HG02763 (cell line): ENCODE results near the gene FHOD3.

Experiments
- ATAC-seq: cut with Tn5 transposase; IDR thresholded peaks from one replicate; pipeline ENCODE4 v1.9.1; 2021; ENCODE audit warnings: mild to moderate bottlenecking, moderate library complexity; ENCODE audit not compliant: unreplicated experiment

FHOD3 gene

GRCh38 chr18:36649205-36649604, 351.7 kb downstream of the FHOD3 start:
- no peak for ATAC-seq

DNA sequence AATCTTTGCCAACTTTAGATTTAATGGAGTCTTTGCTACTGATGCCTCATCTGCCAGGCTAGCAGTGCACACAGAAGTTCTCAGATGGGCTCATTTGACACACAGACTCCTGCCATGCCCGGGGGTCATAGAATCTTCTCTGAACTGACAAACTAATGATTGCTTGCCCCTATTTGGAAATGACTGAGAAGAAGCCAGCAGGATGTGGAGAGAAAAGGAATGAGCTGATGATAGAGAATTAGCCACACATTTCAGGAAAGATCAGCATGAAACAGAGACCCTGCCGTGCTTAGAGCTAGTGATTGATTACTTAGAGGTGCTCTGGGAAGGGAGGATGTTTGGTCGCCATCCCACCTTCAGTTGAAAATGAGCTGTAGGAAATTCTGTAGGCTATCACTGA, 352.8 kb downstream of the FHOD3 start:
- ATAC-seq = no peak

- peak; percentile 48 for ATAC-seq
Observed at GRCh38 chr18:36650906-36651305, 353.4 kb downstream of the FHOD3 start.

GRCh38 chr18:36652503-36652902, 355.0 kb downstream of the FHOD3 start:
- ATAC-seq = no peak

DNA sequence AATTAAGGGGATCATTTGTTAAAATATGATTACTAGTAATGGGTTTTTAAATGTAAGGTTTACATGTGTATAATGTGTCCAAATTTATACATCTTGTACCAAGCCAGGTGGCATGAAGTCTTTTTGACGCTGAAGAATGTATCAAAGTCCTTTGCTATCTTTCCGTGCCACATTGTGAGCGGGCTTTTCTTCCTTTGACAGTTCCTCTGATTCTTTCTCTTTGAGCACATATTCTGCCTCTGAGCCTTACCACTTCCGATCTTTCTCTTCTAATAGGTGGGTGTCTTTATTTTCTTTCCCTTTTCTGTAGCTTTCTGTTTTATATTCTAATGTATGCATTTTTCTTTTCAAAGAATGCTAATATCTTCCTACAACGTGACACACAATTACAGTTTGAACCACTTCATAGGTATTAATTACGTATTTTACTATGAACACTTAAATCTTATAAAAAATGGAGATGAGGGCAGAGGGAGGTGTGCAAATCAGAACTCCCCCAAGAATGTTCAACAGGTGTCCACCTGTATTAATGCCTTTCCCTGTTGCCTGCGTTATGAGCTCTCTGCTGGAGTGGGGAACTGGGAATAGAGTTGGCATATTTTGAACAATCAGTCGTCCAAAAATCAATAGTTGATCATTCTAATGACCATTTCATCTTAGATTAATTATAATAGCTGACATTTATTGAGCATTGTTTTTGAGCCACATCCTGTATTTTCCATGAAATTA, 355.8 kb downstream of the FHOD3 start:
- ATAC-seq = no peak

- ATAC-seq = no peak
Observed at GRCh38 chr18:36653870-36654269, 356.4 kb downstream of the FHOD3 start.

- ATAC-seq = no peak
Observed at GRCh38 chr18:36655074-36655473, 357.6 kb downstream of the FHOD3 start.

GRCh38 chr18:36655930-36656329, 358.4 kb downstream of the FHOD3 start:
- no peak for ATAC-seq

DNA sequence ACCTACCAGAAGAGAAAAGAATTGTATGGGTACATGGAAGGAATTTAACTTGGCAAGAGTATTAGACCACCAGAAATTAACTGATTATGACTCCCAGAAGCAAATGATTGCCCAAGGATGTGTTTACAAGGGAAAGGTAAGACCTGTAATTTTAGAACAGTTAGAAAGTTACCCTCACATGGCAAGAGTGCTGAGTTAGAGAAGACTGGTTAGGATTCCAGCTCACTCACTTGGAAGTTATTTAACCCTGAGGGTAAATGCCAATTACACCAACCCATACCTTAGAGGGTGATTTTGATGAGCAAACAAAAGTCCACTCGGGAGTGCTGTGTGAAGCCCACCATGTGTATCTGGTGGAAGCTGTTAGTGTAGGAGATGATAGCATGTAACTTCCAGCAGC, 361.1 kb downstream of the FHOD3 start:
- ATAC-seq = no peak

- no peak for ATAC-seq
Observed at GRCh38 chr18:36660311-36660710, 362.8 kb downstream of the FHOD3 start.

DNA sequence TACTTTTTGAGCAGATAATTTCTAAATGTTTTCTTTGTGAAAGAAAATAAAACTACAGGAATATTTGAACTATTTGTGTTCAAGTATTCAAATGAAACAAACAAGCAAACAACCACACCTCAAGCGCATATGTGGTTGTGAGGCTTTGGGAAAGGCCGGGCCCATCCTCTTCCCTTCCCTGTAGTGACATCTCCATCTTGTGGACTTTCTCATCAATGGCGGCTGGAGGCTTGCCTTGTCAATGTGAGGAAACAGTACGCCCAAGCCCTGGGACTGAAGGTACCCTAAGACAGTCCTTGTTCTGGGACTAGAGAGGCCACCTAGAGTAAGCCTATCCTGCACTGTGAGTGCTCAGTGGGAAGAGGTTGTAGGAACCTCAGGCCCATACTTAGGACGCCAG, 364.5 kb downstream of the FHOD3 start:
- ATAC-seq = no peak

GRCh38 chr18:36663312-36663711, 365.8 kb downstream of the FHOD3 start:
- ATAC-seq = no peak

DNA sequence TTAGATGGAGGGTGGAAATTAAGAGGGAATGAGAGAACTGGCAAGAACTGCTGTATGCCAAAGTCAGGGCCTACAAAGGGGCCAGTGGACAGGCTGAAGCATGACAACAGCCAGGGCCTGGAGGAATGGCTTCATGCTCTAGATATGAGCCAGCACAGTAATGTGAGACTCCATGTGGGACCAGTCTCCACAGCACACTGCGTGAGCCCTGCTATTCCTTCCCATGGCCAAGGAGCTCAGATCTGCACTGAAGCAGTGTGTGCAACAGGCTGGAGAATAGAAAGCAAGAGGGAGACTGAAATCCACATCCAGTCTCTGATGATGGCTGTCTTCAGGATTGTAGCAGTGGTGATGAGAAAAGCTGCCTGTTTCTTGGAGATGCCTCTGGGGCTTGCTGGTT, 368.4 kb downstream of the FHOD3 start:
- no peak for ATAC-seq

DNA sequence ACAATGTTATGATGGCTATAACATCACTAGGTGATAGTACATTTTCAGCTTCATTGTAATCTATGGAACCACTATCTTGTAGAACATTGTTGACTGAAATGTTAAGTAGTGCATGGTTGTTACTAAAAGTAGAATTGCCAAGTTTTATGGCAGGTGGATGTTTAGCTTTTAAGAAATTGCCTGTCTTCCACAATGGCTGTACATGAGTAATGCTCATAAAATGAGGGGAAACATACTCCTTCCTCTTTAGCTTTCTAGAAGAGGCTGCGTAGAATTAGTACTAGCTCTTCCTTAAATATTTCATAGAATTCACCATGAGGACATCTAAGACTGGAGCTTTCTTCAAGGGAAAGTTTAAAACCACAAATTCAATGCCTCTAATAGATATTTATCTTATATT, 370.3 kb downstream of the FHOD3 start:
- ATAC-seq = no peak

DNA sequence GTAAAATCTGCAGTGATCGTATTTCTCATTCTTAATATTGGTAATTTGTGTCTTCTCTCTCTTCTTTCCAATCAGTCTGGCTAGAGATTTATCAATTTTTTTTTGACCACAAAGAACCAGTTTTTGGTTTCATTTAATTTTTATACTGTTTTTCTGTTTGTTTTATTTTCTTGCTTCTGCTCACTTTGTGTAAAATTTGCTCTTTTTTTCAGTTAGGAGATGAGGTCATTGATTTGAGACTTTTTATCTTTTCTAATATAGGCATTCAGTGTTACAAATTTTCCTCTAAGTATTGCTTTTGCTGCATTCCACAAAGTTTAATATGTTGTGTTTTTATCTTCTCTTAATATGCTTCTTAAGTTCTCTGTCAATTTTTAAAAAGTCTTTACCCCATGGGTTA, 370.8 kb downstream of the FHOD3 start:
- ATAC-seq = no peak

DNA sequence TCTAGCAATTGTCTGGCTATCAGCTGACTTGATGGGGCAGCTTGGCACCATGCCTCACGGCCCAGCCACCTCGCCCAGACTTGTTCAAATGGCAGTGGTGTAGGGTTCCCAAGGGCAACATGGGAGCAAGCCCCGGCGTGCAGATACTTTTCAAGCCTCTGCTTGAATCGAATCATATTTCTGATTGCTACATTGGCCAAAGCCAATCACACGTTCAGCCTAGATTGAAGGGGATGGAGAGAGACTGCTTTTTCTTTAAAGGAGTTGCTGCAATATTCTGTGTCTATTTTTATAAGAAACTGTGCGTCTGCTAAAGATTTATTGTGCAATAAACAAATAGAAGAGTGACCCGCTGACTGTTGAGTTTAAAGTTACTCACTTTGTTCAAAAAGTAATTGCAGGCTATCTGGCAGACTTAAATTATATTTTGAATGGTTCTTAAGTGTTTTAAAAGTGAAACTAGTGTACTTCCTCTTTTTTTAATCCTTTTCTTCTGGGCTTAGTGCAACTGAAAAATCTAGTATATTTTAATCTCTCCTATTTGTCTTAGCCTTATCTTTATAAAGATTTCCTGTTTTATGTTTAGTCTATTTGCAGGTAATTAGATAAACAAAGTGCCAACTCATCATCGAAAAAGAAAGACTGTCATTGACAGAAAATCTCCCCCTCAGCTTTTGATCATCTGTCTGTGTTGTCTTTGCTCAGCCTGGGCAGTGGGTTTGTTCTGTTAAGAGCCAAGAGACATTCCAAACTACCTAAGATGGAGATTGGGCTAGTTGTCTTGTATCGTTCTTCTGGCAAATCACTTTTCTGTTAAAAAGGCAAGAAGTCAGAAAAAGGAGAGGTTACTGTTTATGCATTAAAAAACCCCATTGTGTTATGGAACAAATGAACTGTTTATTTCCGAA, 375.2 kb downstream of the FHOD3 start:
- ATAC-seq = no peak

GRCh38 chr18:36673452-36673851, 375.9 kb downstream of the FHOD3 start:
- ATAC-seq = no peak

GRCh38 chr18:36675076-36675475, 377.6 kb downstream of the FHOD3 start:
- no peak for ATAC-seq

GRCh38 chr18:36675542-36675941, 378.0 kb downstream of the FHOD3 start:
- no peak for ATAC-seq

- ATAC-seq = no peak
Observed at GRCh38 chr18:36676629-36677028, 379.1 kb downstream of the FHOD3 start.

DNA sequence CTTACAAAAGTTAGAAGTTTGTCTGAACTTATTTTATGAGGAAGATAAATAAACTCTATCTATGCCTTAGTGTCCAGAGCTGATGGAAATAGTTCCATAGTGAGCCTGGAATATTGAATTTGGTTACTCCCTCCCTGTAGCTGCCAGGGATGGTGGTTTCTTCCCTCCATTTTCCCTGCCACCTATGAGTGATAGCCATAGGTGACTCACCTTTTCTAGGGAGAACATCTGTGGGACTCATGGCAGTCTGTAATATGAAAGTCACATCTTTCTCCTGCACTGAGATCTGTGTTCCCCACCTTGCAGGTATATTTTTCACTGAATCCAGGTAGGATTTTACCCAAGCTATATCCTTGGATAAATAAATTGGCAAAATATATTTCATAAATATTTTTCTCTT, 382.5 kb downstream of the FHOD3 start:
- no peak for ATAC-seq

GRCh38 chr18:36685580-36685979, 388.1 kb downstream of the FHOD3 start:
- ATAC-seq = no peak
